Colon (tissue), 2 donors: ENCODE data around the gene ATP2A2.

Experiments used
- FAIRE-seq: peaks from 2 replicates; lab custom pipeline; 2012; peaks lifted over from hg19 to GRCh38; lab: Jason Lieb, UNC
- donor health status: control.
- donor health status: control.

ATP2A2 gene

GRCh38 chr12:110262442-110263388, 18.3 kb upstream of the ATP2A2 start:
- no peak for FAIRE-seq

GRCh38 chr12:110266381-110266960, 14.6 kb upstream of the ATP2A2 start:
- FAIRE-seq, result no peak

GRCh38 chr12:110266980-110267620, 13.9 kb upstream of the ATP2A2 start:
- no peak for FAIRE-seq

GRCh38 chr12:110269622-110270124, 11.4 kb upstream of the ATP2A2 start:
- no peak for FAIRE-seq

GRCh38 chr12:110270125-110270962, 10.7 kb upstream of the ATP2A2 start:
- no peak for FAIRE-seq

- no peak for FAIRE-seq
These were observed 10.0 kb upstream of the ATP2A2 start for GRCh38 chr12:110271015-110271414.

GRCh38 chr12:110277530-110278254, 3.4 kb upstream of the ATP2A2 start:
- FAIRE-seq, result no peak

- no peak for FAIRE-seq
These were observed 2.9 kb upstream of the ATP2A2 start for GRCh38 chr12:110278255-110278536.

- FAIRE-seq, result no peak
These were observed 1.3 kb upstream of the ATP2A2 start for GRCh38 chr12:110279566-110280375.

GRCh38 chr12:110280392-110280778, 662 bp upstream of the ATP2A2 start:
- FAIRE-seq, result no peak

GRCh38 chr12:110281549-110282299, 677 bp downstream of the ATP2A2 start:
- no peak for FAIRE-seq

GRCh38 chr12:110282300-110282860, 1.3 kb downstream of the ATP2A2 start:
- no peak for FAIRE-seq

- no peak for FAIRE-seq
These were observed 2.1 kb downstream of the ATP2A2 start for GRCh38 chr12:110282956-110283817.

- FAIRE-seq, result no peak
These were observed 3.5 kb downstream of the ATP2A2 start for GRCh38 chr12:110284597-110284996.

GRCh38 chr12:110286623-110287022, 5.6 kb downstream of the ATP2A2 start:
- no peak for FAIRE-seq

- FAIRE-seq, result no peak
These were observed 6.9 kb downstream of the ATP2A2 start for GRCh38 chr12:110287986-110288385.

- no peak for FAIRE-seq
These were observed 8.1 kb downstream of the ATP2A2 start for GRCh38 chr12:110289044-110289710.

GRCh38 chr12:110289711-110290078, 8.6 kb downstream of the ATP2A2 start:
- FAIRE-seq, result no peak
